Ishikawa (cell line): ENCODE data around the gene ZC2HC1C.

Experiments
- CEBPB ChIP-seq: IDR thresholded peaks from 2 replicates; pipeline ENCODE4 v1.6.1; 2012
- CREB1 ChIP-seq: IDR thresholded peaks from 2 replicates; pipeline ENCODE4 v1.6.1; 2012; ENCODE audit warnings: low read depth
- EGR1 ChIP-seq: IDR thresholded peaks from 2 replicates; pipeline ENCODE4 v1.6.1; 2012
- EP300 ChIP-seq: IDR thresholded peaks from 2 replicates; pipeline ENCODE4 v1.6.1; 2012; ENCODE audit warnings: borderline replicate concordance
- FOXM1 ChIP-seq: IDR thresholded peaks from 2 replicates; pipeline ENCODE4 v1.6.1; 2012; ENCODE audit warnings: low read depth, borderline replicate concordance
- NFIC ChIP-seq: IDR thresholded peaks from 2 replicates; pipeline ENCODE4 v1.6.1; 2012
- RAD21 ChIP-seq: IDR thresholded peaks from 2 replicates; pipeline ENCODE4 v1.6.1; 2012; ENCODE audit warnings: low read depth
- REST ChIP-seq: IDR thresholded peaks from 2 replicates; pipeline ENCODE4 v1.6.1; 2012; ENCODE audit warnings: low read depth, mild to moderate bottlenecking
- TAF1 ChIP-seq: IDR thresholded peaks from 2 replicates; pipeline ENCODE4 v1.6.1; 2012; ENCODE audit warnings: low read depth, mild to moderate bottlenecking
- TCF12 ChIP-seq: IDR thresholded peaks from 2 replicates; pipeline ENCODE4 v1.6.1; 2012; ENCODE audit warnings: low read depth
- TEAD4 ChIP-seq: IDR thresholded peaks from 2 replicates; pipeline ENCODE4 v1.6.1; 2012
- YY1 ChIP-seq: IDR thresholded peaks from 2 replicates; pipeline ENCODE4 v1.6.1; 2012; ENCODE audit warnings: low read depth
- ZBTB7A ChIP-seq: IDR thresholded peaks from 2 replicates; pipeline ENCODE4 v1.6.1; 2012; ENCODE audit warnings: low read depth
- TF ChIP-seq, protein P1 (sequence below): IDR thresholded peaks from 2 replicates; pipeline ENCODE4 v1.6.1; 2012
- TF ChIP-seq, protein P2 (sequence below): IDR thresholded peaks from 2 replicates; pipeline ENCODE4 v1.6.1; 2012

Gene ZC2HC1C

GRCh38 chr14:75098682-75099081, 29.2 kb downstream of the ZC2HC1C start:
- TF ChIP-seq, protein P1, sequence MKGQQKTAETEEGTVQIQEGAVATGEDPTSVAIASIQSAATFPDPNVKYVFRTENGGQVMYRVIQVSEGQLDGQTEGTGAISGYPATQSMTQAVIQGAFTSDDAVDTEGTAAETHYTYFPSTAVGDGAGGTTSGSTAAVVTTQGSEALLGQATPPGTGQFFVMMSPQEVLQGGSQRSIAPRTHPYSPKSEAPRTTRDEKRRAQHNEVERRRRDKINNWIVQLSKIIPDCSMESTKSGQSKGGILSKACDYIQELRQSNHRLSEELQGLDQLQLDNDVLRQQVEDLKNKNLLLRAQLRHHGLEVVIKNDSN = no peak
- TF ChIP-seq, protein P2, sequence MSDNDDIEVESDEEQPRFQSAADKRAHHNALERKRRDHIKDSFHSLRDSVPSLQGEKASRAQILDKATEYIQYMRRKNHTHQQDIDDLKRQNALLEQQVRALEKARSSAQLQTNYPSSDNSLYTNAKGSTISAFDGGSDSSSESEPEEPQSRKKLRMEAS = no peak
- TF ChIP-seq CREB1 = no peak
- no peak for TF ChIP-seq EGR1

DNA sequence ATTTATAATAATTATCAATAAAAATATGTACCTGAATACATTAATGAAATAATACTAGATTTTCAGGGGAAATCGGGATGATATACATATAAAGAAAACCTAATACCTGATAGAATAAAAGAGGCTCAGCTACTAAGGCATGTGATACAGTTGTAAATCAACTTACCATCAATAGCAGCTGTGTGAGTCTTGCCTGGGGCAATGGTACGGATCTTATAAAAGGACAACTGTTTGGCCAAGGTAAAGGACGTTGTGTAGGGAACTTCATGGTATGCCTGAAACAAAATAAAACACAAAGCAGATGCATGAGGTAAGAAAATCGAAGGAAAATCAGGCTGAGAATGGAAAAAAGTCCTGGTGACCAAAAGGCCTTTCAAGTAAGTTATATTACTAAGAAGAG, 32.0 kb downstream of the ZC2HC1C start:
- no peak for TF ChIP-seq CREB1
- no peak for TF ChIP-seq FOXM1
- no peak for TF ChIP-seq RAD21
- TF ChIP-seq REST = no peak
- TF ChIP-seq TEAD4 = no peak
- no peak for TF ChIP-seq ZBTB7A
- TF ChIP-seq TAF1 = no peak
- no peak for TF ChIP-seq YY1
- TF ChIP-seq, protein P2 = no peak
- TF ChIP-seq EP300 = no peak
- TF ChIP-seq, protein P1 = no peak
- no peak for TF ChIP-seq TCF12
- no peak for TF ChIP-seq CEBPB
- no peak for TF ChIP-seq NFIC
- TF ChIP-seq EGR1 = no peak

DNA sequence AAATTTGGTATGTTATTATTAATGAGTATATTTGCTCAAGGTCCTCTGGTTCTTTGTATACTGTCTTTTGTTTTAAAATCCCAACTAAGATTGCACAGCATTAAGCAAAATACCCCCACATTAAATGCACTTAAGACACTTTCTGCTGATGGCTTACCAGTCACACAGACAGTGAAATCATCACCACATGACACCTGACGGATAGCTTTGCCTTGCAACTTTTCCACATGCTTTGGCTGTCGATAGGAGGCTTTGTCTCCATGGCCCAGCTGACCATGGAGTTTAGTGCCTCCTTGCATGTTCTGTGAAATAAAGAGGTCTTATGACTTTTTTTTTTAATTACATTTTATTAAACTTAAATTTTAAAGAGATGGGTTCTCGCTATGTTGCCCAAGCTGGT, 37.7 kb downstream of the ZC2HC1C start:
- TF ChIP-seq YY1 (no peak), FOXM1 (no peak), RAD21 (no peak), TEAD4 (no peak), ZBTB7A (no peak), TAF1 (no peak), EGR1 (no peak), CEBPB (no peak), CREB1 (no peak), EP300 (no peak), TCF12 (no peak), NFIC (no peak), REST (no peak)
- TF ChIP-seq, protein P2 = no peak
- TF ChIP-seq, protein P1 = no peak

GRCh38 chr14:75109877-75110276, 40.4 kb downstream of the ZC2HC1C start:
- TF ChIP-seq, protein P1 = no peak
- TF ChIP-seq FOXM1 (no peak), TCF12 (no peak), EP300 (no peak), TAF1 (no peak), CEBPB (no peak), TEAD4 (no peak), YY1 (no peak), NFIC (no peak), EGR1 (no peak), CREB1 (no peak), RAD21 (no peak)
- TF ChIP-seq, protein P2 = no peak

GRCh38 chr14:75113932-75114539, 44.6 kb downstream of the ZC2HC1C start:
- TF ChIP-seq RAD21 = no peak
- TF ChIP-seq YY1 = no peak
- TF ChIP-seq FOXM1 = no peak
- TF ChIP-seq CEBPB = no peak
- TF ChIP-seq, protein P2 = no peak
- TF ChIP-seq EGR1 = no peak
- TF ChIP-seq TAF1 = no peak
- TF ChIP-seq, protein P1 = no peak
- TF ChIP-seq EP300 = no peak
- no peak for TF ChIP-seq TEAD4
- no peak for TF ChIP-seq ZBTB7A
- no peak for TF ChIP-seq REST
- TF ChIP-seq TCF12 = no peak
- TF ChIP-seq CREB1 = no peak
- no peak for TF ChIP-seq NFIC
